Ammon's horn (tissue), 1 donor: ENCODE measurements around the gene ATG14.
"Not testable (repeated sequence)": the region's sequence is repeated elsewhere in the genome, so short reads cannot be mapped to it uniquely, and the experiment has no call there.

Experiments
- DNase-seq: peaks from one replicate; pipeline ENCODE4 v3.0.0-alpha.2; 2016; ENCODE audit warnings: low spot score

The ATG14 gene, protein sequence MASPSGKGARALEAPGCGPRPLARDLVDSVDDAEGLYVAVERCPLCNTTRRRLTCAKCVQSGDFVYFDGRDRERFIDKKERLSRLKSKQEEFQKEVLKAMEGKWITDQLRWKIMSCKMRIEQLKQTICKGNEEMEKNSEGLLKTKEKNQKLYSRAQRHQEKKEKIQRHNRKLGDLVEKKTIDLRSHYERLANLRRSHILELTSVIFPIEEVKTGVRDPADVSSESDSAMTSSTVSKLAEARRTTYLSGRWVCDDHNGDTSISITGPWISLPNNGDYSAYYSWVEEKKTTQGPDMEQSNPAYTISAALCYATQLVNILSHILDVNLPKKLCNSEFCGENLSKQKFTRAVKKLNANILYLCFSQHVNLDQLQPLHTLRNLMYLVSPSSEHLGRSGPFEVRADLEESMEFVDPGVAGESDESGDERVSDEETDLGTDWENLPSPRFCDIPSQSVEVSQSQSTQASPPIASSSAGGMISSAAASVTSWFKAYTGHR

GRCh38 chr14:55411426-55412389 is at the start of gene ATG14:
TSS of gene ATG14 (minus strand) at chr14:55411830. CDS start at chr14:55411822, 8 bp downstream.
- peak; percentile 86 for DNase-seq

GRCh38 chr14:55458800-55459515 is 47.3 kb upstream of the ATG14 start:
- DNase-seq, result no peak

GRCh38 chr14:55457496-55457895 is 45.9 kb upstream of the ATG14 start:
- DNase-seq, result no peak

DNA sequence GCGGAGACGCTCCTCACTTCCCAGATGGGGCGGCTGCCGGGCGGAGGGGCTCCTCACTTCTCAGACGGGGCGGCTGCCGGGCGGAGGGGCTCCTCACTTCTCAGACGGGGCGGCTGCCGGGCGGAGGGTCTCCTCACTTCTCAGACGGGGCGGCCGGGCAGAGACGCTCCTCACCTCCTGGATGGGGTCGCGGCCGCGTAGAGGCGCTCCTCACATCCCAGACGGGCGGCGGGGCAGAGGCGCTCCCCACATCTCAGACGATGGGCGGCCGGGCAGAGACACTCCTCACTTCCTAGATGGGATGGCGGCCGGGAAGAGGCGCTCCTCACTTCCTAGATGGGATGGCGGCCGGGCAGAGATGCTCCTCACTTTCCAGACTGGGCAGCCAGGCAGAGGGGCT is 44.8 kb upstream of the ATG14 start:
- DNase-seq, result not testable (repeated sequence)

DNA sequence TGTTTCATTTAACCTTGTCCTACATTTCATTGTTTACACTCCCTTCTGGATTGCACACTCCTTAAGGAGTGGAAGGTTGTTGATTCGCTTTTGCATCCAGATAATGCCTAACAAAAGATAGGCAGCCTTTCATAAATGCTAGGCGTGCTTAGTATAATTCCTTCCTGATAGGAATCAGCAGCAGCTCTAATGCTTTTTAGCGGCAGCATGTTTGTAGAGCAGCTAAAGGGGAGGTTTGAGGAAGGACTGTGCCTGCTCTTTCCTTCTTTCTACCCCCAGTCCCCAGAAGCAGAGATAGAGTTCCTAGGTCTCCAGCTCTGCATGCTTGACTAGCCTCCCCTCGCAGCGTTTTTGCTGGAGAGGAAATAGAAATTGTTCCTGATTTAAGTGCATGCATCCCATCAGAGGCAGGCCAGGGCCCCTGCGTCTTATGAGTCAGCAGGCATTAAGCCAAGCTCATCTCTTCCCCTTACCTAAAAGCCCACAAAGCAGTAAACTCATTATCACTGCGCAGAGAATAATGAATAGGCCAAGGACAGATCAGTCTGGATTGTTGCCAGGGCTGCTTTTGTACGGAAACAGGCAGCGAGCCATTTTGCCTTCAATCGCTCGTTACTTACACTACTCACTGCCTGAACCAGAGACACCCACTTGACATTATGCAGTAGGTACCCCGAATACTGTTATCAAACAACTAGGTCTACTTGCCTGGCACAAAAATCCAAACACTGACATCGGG is 42.8 kb upstream of the ATG14 start:
- DNase-seq, result peak; percentile 48

DNA sequence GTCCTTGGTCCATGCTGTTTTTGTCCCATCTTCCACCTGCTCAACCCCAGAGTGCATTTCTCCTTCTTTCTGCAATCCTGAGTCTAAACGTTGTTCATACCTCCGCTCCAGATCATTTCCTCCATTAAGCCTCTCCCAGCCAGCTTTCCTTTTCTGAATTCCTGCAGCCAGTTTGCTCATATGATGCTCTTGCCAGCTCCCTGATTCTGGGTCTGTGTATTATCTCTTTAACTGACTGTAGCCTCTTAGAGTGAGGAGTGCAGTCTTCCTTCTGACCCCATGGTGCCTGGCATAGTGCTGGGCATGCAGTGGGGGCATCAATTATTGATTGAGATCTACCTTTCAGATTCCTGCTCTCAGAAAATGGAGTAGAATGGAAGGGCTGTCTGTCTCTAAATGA is 40.3 kb upstream of the ATG14 start:
- DNase-seq, result no peak

DNA sequence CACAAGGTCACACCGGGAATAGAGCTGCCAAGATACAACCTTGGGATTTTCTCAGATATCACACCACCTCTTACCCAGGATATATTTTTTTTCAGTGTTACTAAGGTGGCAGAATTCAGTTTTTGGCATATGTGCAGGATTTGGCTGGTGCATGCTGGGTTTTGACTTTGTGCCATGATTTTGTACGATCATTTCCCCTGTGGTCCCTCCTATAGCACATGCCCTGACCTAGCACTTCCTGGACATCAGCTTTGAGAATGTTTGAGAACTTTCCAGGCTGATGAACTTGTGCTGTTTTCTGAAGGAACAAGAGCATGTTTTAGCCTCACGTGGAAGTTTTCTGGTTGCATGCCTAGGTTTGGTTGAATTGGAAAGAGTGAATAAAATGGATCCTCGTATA is 39.8 kb upstream of the ATG14 start:
- DNase-seq, result no peak

GRCh38 chr14:55450987-55451386 is 39.4 kb upstream of the ATG14 start:
- DNase-seq, result no peak

DNA sequence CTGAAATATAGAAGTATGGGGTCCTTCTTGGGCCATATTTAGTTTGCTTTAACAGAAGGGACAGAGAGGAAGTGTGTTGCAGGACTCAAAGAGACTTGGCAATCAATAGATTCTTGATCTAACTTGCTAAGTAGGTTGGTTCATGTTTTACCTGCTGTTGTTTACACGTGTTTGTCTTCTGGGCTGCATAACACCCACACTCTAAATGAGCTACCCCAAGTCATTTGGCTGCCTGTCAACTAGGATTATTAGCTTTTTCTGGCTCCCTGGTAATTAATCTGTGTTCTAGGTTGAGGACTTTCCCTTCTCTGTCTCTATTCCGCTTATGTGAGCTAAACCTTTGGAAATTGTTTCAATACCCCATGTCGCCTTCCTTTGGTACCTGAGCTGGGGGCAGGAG is 38.9 kb upstream of the ATG14 start:
- DNase-seq, result no peak

- DNase-seq, result no peak
These were observed 38.5 kb upstream of the ATG14 start for GRCh38 chr14:55450124-55450523.

GRCh38 chr14:55449116-55449515 is 37.5 kb upstream of the ATG14 start:
- DNase-seq, result no peak

- no peak for DNase-seq
These were observed 36.5 kb upstream of the ATG14 start for GRCh38 chr14:55448141-55448614.

DNA sequence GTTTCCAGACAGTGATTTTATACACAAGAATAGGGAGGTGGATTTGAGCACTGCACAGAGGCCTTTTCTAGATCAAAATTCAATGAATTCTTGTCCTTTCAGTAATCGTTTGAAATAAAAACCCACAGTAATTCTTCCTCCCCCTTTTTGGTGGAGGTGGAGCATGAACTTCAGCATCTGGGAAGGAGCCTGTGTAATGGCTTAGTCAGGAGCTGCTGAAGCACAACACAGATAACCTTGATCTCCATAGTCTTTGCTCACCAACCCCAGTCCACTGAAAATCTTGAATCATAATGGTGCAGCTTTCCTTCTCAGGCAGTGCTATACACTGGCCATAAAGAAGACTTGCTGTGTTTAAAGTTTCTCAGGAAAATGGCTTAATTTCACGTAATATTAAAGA is 35.2 kb upstream of the ATG14 start:
- no peak for DNase-seq

DNA sequence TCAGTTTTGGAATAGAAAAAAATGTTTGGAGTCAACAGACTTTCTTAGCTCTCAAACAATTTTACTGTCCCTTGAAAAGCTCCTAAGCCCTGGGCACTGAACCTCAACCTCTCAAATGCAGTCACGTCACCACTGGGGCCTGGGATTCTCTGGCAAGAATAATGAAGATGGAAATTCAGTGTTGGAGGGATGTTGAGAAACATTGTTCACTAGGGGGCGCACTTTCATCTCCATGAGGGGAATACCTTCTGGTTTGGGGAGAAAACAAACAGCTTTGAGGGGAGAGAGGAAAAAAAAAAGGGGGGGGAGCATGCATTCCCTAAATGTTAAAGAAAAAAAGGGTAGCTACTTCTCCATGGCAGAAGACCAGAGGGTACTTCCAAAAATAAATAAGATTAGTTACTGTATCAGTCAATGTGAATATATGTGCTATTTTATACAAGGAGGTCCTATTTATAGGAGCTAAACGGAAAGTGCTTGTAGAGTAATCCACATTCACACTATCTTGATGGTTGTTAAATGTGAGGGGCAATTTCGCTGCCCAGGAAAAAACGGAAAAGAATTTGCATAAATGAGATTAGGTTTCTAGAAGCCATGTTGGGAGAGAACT is 34.6 kb upstream of the ATG14 start:
- peak; percentile 78 for DNase-seq

DNA sequence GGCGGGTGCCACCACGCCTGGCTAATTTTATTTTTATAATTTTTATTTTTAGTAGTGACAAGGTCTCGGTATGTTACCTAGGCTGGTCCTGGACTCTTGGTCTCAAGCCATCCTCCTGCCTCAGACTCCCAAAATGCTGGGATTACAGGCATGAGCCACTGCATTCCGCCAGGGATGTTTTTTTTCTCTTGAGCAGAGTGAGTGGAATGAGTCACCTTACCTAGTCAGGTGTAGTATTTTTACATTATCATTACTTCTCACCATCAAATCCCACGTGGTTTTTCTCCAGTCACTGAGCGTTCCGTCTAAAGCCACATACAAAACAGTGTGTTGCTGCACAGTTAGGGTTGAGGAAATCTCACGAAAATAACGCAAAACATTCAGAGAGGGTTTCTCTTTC is 29.7 kb upstream of the ATG14 start:
- no peak for DNase-seq

GRCh38 chr14:55440385-55440784 is 28.8 kb upstream of the ATG14 start, which contains the start of gene TBPL2:
TSS of gene TBPL2 (minus strand) at chr14:55440616. CDS start at chr14:55440449, 167 bp downstream.
- DNase-seq, result no peak

DNA sequence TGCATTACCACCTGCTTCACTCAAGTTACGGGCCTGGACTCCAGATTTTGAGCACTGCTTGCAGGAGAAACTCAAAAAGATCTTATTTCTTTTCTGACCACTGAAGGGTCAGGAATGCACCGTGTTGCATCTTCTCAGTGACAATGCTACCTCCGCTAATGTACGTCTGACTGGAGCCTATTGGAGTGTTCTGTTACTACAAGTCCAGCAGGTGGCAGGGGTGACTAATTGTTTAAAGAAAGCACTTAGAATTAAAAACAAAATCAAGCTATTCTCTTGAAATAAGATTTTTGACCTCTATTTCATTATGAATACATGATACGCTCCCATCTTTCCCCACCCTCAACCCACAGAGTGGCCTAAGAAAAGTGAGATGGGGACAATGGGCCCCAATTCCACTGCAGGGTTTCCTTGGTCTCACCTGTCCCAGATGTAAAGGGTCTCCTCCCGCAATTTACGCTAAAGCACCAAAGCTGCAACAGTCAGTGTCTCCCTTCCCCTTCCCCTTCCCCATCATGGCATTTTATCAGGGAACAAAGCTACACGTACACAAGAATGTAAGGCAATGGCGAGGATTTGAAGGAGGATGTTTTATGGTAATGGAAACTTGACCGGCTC is 26.5 kb upstream of the ATG14 start:
- peak; percentile 47 for DNase-seq

DNA sequence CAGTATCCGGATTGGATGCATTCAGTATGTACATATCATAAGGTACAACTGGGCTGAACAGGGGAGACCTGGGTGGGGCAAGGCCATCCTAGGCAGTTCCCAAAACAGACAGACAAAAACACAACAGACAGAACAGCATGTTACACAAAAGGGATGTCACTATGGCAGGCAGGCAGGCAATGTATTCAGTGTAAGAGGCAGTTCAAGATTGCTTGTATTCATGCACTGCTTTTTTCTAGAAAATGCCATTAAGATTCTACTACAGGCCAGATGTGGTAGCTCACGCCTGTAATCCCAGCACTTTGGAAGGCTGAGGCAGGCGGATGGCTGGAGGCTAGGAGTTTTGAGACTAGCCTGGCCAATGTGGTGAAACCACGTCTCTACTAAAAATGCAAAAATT is 25.3 kb upstream of the ATG14 start:
- no peak for DNase-seq

GRCh38 chr14:55436519-55436918 is 24.9 kb upstream of the ATG14 start:
- no peak for DNase-seq

DNA sequence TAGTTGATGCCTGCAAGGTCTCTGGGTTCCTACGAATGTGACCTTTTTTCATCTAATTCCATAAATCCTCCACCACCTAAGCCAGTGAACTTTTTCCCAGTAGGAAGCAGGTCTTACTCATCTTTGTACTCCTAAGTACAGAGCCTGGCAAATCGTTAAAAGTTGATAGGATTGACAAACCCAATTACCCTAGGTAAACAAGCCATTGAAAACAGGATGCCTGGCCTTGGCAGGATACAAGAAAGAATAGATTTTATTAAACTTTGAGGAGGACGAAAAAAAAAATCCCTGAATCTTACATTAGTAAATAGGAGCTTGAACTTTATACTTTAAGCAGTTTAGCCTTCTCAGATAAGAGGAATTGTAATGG is 23.2 kb upstream of the ATG14 start:
- no peak for DNase-seq
